GM12801 (cell line): ENCODE results near the gene SLC27A1.

Experiments used
- TF ChIP-seq, protein P1 (sequence below): IDR thresholded peaks from one replicate; pipeline ENCODE4 v1.5.1; 2011; ENCODE audit warnings: control low read depth; ENCODE audit not compliant: insufficient read length; ENCODE audit errors: extremely low read depth

Gene SLC27A1

GRCh38 chr19:17436094-17436873 lies 34.0 kb upstream of the SLC27A1 start:
- TF ChIP-seq, protein P1, sequence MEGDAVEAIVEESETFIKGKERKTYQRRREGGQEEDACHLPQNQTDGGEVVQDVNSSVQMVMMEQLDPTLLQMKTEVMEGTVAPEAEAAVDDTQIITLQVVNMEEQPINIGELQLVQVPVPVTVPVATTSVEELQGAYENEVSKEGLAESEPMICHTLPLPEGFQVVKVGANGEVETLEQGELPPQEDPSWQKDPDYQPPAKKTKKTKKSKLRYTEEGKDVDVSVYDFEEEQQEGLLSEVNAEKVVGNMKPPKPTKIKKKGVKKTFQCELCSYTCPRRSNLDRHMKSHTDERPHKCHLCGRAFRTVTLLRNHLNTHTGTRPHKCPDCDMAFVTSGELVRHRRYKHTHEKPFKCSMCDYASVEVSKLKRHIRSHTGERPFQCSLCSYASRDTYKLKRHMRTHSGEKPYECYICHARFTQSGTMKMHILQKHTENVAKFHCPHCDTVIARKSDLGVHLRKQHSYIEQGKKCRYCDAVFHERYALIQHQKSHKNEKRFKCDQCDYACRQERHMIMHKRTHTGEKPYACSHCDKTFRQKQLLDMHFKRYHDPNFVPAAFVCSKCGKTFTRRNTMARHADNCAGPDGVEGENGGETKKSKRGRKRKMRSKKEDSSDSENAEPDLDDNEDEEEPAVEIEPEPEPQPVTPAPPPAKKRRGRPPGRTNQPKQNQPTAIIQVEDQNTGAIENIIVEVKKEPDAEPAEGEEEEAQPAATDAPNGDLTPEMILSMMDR: no peak

DNA sequence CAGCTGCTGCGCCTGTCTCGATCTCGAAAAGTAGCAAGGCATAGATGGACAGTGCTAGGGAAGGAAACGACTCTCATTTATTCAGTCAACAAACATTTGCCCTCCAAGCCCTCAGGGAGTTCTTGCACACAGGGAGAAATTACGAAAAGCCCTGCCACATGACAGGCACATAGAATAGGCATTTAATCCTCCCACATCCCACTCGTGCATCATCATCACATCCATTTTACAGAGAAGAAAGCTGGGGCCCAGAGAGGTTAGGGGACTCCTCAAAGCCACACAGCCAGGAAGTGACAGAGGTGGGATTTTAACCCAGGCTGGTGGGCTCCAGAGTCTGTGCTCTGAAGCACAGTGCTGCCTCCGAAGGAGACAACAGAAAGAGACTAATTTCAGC lies 33.5 kb upstream of the SLC27A1 start:
- TF ChIP-seq, protein P1: no peak

- TF ChIP-seq, protein P1: no peak
Measured at GRCh38 chr19:17441241-17442021, 28.9 kb upstream of the SLC27A1 start.

DNA sequence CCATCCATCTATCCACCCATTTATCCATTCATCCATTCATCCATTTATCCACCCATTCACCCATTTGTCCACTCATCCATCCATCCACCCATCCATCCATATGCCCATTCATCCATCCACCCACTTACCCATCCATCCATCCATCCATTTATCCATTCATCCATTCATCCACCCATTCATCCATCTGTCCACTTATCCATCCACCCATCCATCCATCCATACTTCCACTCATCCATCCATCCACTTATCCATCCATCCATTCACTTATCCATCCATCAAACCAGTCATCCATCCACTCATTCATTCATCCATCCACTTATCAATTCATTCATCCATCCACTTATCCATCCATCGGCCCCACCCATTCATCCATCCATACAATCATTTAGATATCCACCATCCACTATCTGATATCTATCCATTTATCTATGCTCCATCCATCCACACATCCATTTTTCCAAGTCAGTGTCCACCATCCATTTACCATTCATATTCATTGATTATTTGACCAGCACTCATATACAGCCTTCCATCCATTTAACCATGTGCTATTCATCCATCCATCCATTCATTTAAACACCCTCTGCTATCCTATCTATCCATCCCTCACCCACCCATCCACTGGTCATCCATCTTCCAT lies 24.7 kb upstream of the SLC27A1 start:
- TF ChIP-seq, protein P1: no peak

DNA sequence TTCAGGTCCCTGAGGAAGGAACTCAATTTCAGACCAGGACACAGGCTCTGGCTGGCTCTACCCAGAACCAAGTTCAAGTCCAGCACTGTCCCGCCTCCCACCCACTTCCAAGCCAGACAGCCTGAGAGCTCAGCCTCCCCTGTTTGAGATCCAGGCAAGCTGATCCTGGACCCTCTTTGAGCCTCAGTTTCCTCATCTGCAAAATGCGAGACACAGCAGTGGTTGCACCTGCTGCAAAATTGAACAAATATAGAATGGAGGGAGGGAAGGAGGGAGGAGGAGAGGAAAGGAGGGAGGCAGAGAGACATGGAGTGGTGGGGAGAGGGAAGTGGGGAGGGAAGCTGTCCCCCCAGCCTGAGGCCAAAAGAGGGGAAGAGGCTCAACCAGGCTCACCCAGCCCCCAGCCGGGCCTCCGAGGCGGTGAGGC lies 22.6 kb upstream of the SLC27A1 start:
- TF ChIP-seq, protein P1: no peak

GRCh38 chr19:17448131-17448967 lies 22.0 kb upstream of the SLC27A1 start, which contains the start of gene TMEM221:
Gene TMEM221, minus strand, starts transcription at chr19:17448668. Its CDS starts 206 bp downstream, at chr19:17448462.
- TF ChIP-seq, protein P1: no peak
